ENCODE measurements around the gene NPTXR. TPM values are rescaled to one million over a fixed set of nuclear protein-coding genes. Genes with fewer than 3 reads are reported as not detected.

Gene NPTXR
- total and polyA plus RNA-seq, 2 donors = 0.28 to 1.3 TPM

DNA sequence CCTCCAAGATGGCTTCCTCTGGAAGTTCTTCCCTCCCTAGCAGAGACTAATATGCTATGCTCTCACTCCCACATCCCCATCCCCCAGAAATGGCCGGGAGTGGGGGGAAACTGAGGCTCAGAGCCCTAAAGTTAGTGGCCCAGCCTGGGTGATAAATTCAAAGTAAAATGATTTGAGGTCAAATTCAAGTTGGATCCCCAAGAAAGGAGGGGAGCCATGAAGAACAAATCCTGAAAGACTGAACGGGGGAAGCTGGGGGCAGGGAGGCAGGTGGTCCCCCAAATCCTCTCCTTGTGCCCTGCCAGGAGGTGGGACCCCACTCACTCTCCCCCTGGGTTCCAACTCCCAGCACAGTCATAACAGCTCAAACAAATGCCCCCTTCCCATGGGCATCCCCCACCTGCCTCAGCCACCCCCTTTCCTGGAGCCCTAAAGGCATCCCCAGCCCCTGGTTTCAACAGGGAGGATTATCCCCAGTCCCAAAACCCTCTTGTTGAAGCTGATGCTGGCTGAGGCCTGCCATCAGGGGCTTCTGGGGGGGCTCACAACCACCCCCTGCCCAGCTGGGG, 27.0 kb upstream of the NPTXR start:
- Histone ChIP-seq H3K27me3 (ENCODE audit: control insufficient read depth in 2 of 2, insufficient read depth in 1 of 2, low read length in 1 of 2) (peaks cover 0 to 8% of the 10 kb centered on the region in 2 donors), H3K27ac (ENCODE audit: low read depth in 1 of 2, low read length in 1 of 2) (peak overlapping the region; percentile 81 to 82), H3K4me3 (ENCODE audit: low read length in 2 of 2) (peak overlapping the region; percentile 64 to 92), H3K9me3 (ENCODE audit: control insufficient read depth in 2 of 2, insufficient read depth in 1 of 2, low read length in 1 of 2) (no peaks in the 10 kb centered on the region), H3K4me1 (ENCODE audit: control insufficient read depth in 2 of 2, insufficient read depth in 2 of 2, low read length in 2 of 2) (peaks cover 8 to 43% of the 10 kb centered on the region in 2 donors), H3K36me3 (ENCODE audit: control insufficient read depth in 2 of 2, insufficient read depth in 2 of 2, low read length in 1 of 2) (peaks cover 20 to 38% of the 10 kb centered on the region in 2 donors)
- DNase-seq (ENCODE audit: low read depth in 6 of 9, low spot score in 9 of 9) = no peak
- 36% methylated on average over 2 of the region's 2 CpGs for WGBS

DNA sequence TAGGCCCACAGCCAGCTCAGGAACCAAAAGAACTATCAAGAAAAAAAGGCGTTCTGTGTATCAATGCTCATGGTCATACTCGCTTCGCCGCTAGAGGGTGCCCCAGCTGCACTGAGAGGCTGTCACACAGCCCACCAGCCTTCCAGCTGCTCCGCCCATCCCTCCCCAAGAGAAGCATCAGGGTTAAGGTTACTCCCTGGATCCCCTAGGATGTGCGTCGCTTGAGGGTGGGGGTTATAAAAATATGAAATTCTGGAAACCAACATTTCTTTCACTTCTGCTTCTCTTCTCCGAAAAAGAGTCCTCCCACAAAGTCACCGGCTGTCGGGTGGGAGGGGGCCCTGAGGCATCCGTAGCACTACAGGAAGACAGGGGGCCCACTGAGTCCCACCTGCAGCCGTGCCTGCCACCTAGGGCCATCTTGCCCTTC, 26.5 kb upstream of the NPTXR start:
- H3K4me1 ChIP-seq (ENCODE audit: control insufficient read depth in 2 of 2, insufficient read depth in 2 of 2, low read length in 2 of 2) = peaks cover 8 to 43% of the 10 kb centered on the region in 2 donors
- H3K36me3 ChIP-seq (ENCODE audit: control insufficient read depth in 2 of 2, insufficient read depth in 2 of 2, low read length in 1 of 2) = peaks cover 24 to 43% of the 10 kb centered on the region in 2 donors
- peak; percentile 68 to 93 (median 82) for DNase-seq (ENCODE audit: low read depth in 6 of 9, low spot score in 9 of 9)
- H3K27me3 ChIP-seq (ENCODE audit: control insufficient read depth in 2 of 2, insufficient read depth in 1 of 2, low read length in 1 of 2) = peaks cover 0 to 8% of the 10 kb centered on the region in 2 donors
- WGBS = 3% methylated on average over 12 of the region's 12 CpGs
- H3K27ac ChIP-seq (ENCODE audit: low read depth in 1 of 2, low read length in 1 of 2) = peak overlapping the region in 1 of 2 donors; percentile 82
- no peaks in the 10 kb centered on the region for H3K9me3 ChIP-seq (ENCODE audit: control insufficient read depth in 2 of 2, insufficient read depth in 1 of 2, low read length in 1 of 2)
- H3K4me3 ChIP-seq (ENCODE audit: low read length in 2 of 2) = peak overlapping the region; percentile 64 to 92

DNA sequence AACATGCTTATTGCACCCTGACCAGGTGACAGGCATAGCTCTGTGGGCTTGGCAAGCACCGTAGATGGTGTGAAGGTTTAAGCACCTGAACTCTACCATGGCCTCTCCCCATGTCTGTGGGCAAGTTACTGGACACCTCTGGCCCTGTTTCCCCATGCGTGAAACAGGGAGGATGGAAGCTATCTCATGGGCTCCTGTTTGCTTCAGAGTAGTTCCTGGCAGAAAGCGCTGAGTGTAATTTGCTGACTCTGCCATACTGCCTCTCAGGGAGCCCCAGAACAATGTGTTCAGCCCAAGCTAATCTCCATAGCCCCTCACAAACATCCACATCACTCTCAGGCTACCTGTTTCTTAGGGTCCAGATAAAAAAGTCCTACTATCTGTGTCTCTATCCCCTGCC, 25.8 kb upstream of the NPTXR start:
- peaks cover 8 to 45% of the 10 kb centered on the region in 2 donors for H3K4me1 ChIP-seq (ENCODE audit: control insufficient read depth in 2 of 2, insufficient read depth in 2 of 2, low read length in 2 of 2)
- no peak overlapping the region for H3K4me3 ChIP-seq (ENCODE audit: low read length in 2 of 2)
- H3K27me3 ChIP-seq (ENCODE audit: control insufficient read depth in 2 of 2, insufficient read depth in 1 of 2, low read length in 1 of 2) = peaks cover 0 to 8% of the 10 kb centered on the region in 2 donors
- H3K36me3 ChIP-seq (ENCODE audit: control insufficient read depth in 2 of 2, insufficient read depth in 2 of 2, low read length in 1 of 2) = peaks cover 28 to 50% of the 10 kb centered on the region in 2 donors
- WGBS = 95% methylated on average over 3 of the region's 3 CpGs
- no peak overlapping the region for H3K27ac ChIP-seq (ENCODE audit: low read depth in 1 of 2, low read length in 1 of 2)
- no peaks in the 10 kb centered on the region for H3K9me3 ChIP-seq (ENCODE audit: control insufficient read depth in 2 of 2, insufficient read depth in 1 of 2, low read length in 1 of 2)
- no peak for DNase-seq (ENCODE audit: low read depth in 6 of 9, low spot score in 9 of 9)

DNA sequence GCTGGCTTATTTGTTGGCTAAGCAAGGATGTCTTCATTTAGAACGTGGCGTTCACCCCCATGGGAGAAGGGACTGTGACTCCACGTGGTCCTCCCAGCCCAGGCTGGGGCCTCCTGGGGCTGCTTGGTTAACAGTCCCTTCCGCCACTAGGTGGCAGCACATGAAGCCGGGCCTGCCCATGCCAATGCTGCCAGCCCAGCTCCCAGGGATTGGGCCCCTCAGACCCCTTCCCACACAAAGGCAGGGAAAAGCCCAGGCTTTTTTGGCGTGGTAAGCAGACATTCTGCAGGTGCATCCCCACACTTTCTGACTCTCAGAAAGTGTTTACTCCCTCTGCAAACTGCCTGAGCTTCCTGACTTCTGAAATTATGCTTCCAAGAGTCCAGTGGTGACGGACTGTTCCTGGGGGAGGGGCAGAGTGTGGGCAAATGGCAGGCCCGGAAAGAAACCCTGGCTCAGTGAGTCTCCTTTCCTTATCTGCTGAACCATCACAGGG, 25.1 kb upstream of the NPTXR start:
- no peak overlapping the region for H3K27ac ChIP-seq (ENCODE audit: low read depth in 1 of 2, low read length in 1 of 2)
- 21% methylated on average over 8 of the region's 8 CpGs for WGBS
- peak in 7 of 9 donors; percentile 30 to 81 (median 66) for DNase-seq (ENCODE audit: low read depth in 6 of 9, low spot score in 9 of 9)

DNA sequence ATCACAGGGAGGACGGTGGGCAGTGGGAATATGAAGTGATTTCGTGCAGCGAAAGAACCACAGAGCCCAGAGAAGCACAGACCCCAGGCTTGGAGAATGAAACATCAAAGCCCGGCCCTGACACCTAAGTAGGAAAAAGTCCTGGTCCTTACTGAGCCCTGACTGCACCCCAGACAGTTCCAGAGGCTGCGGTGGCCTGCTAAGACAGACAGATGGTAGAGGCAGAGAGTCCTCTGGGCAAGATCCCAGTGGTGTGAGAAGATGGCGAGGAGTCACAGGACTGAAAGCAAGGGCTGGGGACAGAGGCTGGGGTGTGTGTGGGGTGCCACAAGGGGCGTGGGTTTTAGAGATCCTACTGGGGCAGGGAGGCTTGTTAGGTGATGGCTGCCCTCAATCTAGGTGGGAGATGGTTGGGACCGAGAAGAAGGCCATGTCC, 24.5 kb upstream of the NPTXR start:
- Histone ChIP-seq H3K27me3 (ENCODE audit: control insufficient read depth in 2 of 2, insufficient read depth in 1 of 2, low read length in 1 of 2) (peaks cover 0 to 7% of the 10 kb centered on the region in 2 donors), H3K4me1 (ENCODE audit: control insufficient read depth in 2 of 2, insufficient read depth in 2 of 2, low read length in 2 of 2) (peaks cover 8 to 39% of the 10 kb centered on the region in 2 donors), H3K9me3 (ENCODE audit: control insufficient read depth in 2 of 2, insufficient read depth in 1 of 2, low read length in 1 of 2) (no peaks in the 10 kb centered on the region), H3K4me3 (ENCODE audit: low read length in 2 of 2) (no peak overlapping the region), H3K27ac (ENCODE audit: low read depth in 1 of 2, low read length in 1 of 2) (no peak overlapping the region), H3K36me3 (ENCODE audit: control insufficient read depth in 2 of 2, insufficient read depth in 2 of 2, low read length in 1 of 2) (peaks cover 28 to 51% of the 10 kb centered on the region in 2 donors)
- 98% methylated on average over 8 of the region's 8 CpGs for WGBS
- no peak for DNase-seq (ENCODE audit: low read depth in 6 of 9, low spot score in 9 of 9)

More for the DNA sequence above, 25.1 kb upstream of the NPTXR start:
- Histone ChIP-seq H3K4me3 (ENCODE audit: low read length in 2 of 2) (no peak overlapping the region), H3K36me3 (ENCODE audit: control insufficient read depth in 2 of 2, insufficient read depth in 2 of 2, low read length in 1 of 2) (peaks cover 28 to 51% of the 10 kb centered on the region in 2 donors), H3K27me3 (ENCODE audit: control insufficient read depth in 2 of 2, insufficient read depth in 1 of 2, low read length in 1 of 2) (peaks cover 0 to 8% of the 10 kb centered on the region in 2 donors), H3K4me1 (ENCODE audit: control insufficient read depth in 2 of 2, insufficient read depth in 2 of 2, low read length in 2 of 2) (peaks cover 8 to 45% of the 10 kb centered on the region in 2 donors), H3K9me3 (ENCODE audit: control insufficient read depth in 2 of 2, insufficient read depth in 1 of 2, low read length in 1 of 2) (no peaks in the 10 kb centered on the region)

DNA sequence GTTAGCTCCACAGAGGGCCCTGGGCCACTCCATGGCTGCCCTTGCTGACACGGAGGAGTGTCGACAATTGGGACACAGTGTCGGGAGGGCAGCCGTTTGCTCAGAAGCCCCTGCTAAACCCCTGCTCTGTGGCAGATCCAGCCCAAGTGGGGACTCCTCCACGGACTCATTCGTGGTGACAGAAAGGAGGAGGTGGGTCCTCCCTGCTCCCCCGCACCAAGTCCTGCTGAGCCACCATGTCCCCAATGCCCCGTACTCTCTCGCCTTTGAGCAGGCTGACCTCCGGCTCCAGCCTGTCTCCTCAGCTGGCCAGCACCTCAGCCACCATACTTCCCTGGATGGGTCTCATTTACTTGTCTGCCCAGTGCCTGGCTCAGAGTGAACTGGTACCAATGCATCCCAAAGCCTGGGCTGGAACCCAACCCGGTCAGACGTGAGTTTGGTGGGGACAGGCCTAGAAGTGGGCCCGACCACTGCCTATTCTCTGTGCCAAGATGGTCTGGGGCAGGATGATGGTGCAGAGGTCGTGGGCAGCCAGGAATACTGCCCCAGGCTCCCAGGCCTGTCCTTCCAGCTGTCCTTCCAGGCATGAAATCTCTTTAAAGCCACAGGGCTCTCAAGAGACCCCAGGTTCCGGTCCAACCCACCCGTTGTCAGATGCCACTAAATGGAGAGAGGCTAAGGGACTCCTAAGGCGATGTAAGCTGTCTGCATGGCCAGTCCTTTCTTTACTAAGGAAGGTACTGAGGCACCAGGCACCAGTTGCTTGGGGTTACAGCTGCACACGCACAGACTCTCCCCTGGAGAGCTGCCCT, 23.9 kb upstream of the NPTXR start:
- 98% methylated on average over 18 of the region's 18 CpGs for WGBS
- Histone ChIP-seq H3K36me3 (ENCODE audit: control insufficient read depth in 2 of 2, insufficient read depth in 2 of 2, low read length in 1 of 2) (peaks cover 28 to 51% of the 10 kb centered on the region in 2 donors), H3K4me3 (ENCODE audit: low read length in 2 of 2) (no peak overlapping the region), H3K9me3 (ENCODE audit: control insufficient read depth in 2 of 2, insufficient read depth in 1 of 2, low read length in 1 of 2) (no peaks in the 10 kb centered on the region), H3K27ac (ENCODE audit: low read depth in 1 of 2, low read length in 1 of 2) (no peak overlapping the region), H3K27me3 (ENCODE audit: control insufficient read depth in 2 of 2, insufficient read depth in 1 of 2, low read length in 1 of 2) (peaks cover 0 to 2% of the 10 kb centered on the region in 2 donors), H3K4me1 (ENCODE audit: control insufficient read depth in 2 of 2, insufficient read depth in 2 of 2, low read length in 2 of 2) (peaks cover 8 to 34% of the 10 kb centered on the region in 2 donors)
- DNase-seq (ENCODE audit: low read depth in 6 of 9, low spot score in 9 of 9) = no peak

DNA sequence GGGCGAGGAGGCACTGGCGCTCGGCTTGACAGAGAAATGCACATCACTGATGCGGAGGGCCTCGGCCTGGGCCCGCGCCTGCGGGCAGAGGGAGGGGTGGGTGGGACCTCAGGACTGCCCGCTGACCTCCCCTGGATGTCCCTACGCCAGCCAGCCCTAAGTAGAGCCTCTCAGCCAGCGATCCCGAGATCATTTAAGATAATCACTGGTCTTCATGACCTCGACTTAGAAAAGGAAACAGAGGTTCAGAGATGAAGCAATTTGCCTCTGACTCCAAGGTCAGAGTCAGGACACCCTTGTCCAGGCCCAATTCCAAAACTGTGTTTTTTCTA, 23.3 kb upstream of the NPTXR start:
- Histone ChIP-seq H3K27ac (ENCODE audit: low read depth in 1 of 2, low read length in 1 of 2) (no peak overlapping the region), H3K9me3 (ENCODE audit: control insufficient read depth in 2 of 2, insufficient read depth in 1 of 2, low read length in 1 of 2) (no peaks in the 10 kb centered on the region), H3K4me3 (ENCODE audit: low read length in 2 of 2) (no peak overlapping the region), H3K27me3 (ENCODE audit: control insufficient read depth in 2 of 2, insufficient read depth in 1 of 2, low read length in 1 of 2) (no peaks in the 10 kb centered on the region), H3K36me3 (ENCODE audit: control insufficient read depth in 2 of 2, insufficient read depth in 2 of 2, low read length in 1 of 2) (peaks cover 28 to 51% of the 10 kb centered on the region in 2 donors), H3K4me1 (ENCODE audit: control insufficient read depth in 2 of 2, insufficient read depth in 2 of 2, low read length in 2 of 2) (peaks cover 8 to 31% of the 10 kb centered on the region in 2 donors)
- 97% methylated on average over 13 of the region's 13 CpGs for WGBS
- no peak for DNase-seq (ENCODE audit: low read depth in 6 of 9, low spot score in 9 of 9)

DNA sequence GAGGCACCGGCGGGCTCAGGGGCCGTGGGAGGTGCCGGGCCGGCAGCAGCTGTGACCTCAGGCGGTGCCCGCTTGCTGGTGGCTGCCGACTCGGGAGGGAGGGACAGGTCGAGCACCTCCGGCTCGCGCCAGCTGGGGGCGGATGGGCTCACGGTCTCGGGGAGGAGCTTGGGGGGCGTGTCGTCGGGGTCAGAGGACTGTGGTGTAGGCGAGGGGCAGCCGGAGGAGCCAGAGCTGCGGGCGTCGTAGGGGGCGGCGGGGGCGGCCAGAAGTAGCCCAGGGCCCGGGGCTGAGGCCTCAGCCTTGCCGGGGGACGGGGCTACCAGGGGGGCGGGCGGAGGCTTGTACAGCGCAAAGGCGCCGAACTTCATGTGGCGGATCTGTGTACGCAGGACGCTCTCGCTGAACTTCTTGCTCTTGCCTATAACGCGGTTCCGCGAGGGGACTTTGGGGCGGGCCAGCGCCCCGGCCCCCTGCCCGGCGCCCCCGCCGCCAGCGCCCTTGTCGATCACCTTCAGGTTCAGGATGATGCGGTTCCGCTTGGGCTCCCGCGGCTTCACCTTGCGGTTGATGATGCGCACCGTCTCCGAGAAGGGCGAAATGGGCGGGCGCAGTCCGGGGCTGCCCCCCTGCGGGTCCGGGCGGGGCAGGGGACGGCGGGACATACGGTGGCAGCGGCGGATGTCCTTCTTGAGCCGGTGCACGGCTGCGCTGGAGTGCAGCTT, 22.7 kb upstream of the NPTXR start:
- WGBS = 97% methylated on average over 75 of the region's 75 CpGs
- H3K4me3 ChIP-seq (ENCODE audit: low read length in 2 of 2) = no peak overlapping the region
- no peak for DNase-seq (ENCODE audit: low read depth in 6 of 9, low spot score in 9 of 9)

More for the DNA sequence above, 22.7 kb upstream of the NPTXR start:
- peaks cover 8 to 31% of the 10 kb centered on the region in 2 donors for H3K4me1 ChIP-seq (ENCODE audit: control insufficient read depth in 2 of 2, insufficient read depth in 2 of 2, low read length in 2 of 2)
- H3K27ac ChIP-seq (ENCODE audit: low read depth in 1 of 2, low read length in 1 of 2) = no peak overlapping the region
- no peaks in the 10 kb centered on the region for H3K9me3 ChIP-seq (ENCODE audit: control insufficient read depth in 2 of 2, insufficient read depth in 1 of 2, low read length in 1 of 2)
- no peaks in the 10 kb centered on the region for H3K27me3 ChIP-seq (ENCODE audit: control insufficient read depth in 2 of 2, insufficient read depth in 1 of 2, low read length in 1 of 2)
- peaks cover 28 to 51% of the 10 kb centered on the region in 2 donors for H3K36me3 ChIP-seq (ENCODE audit: control insufficient read depth in 2 of 2, insufficient read depth in 2 of 2, low read length in 1 of 2)

All from thymus (tissue), 11 donors.